HCT116 (cell line): ENCODE data around the gene FBXL7. TPM values are rescaled to one million over a fixed set of nuclear protein-coding genes. Genes with fewer than 3 reads are reported as not detected.

Experiments
- ATAC-seq: fragments of 200-7000 bp; cut with Tn5 transposase; 2 replicates; pipeline ENCODE4 v1.9.1; 2020; ENCODE audit warnings: mild to moderate bottlenecking, moderate library complexity
- BruUV-seq: library from RNA; stranded (reverse); fragments of 400-500 nt; replicated peaks from 2 replicates; lab custom pipeline; 2021; lab: Mats Ljungman, UMichigan
- CTCF ChIA-PET: fragments of 300-600 bp; sonication (Branson Sonifier 250); formaldehyde crosslinking; loops from one replicate; lab custom pipeline; 2021; ENCODE audit warnings: antibody characterized with exemption; lab: Charles Lee
- POLR2A ChIA-PET: fragments of 300-600, 350-600 bp; sonication (Branson Sonifier 250); formaldehyde crosslinking; loops from one replicate; lab custom pipeline; 2021; ENCODE audit warnings: antibody characterized with exemption; lab: Charles Lee
- RAD21 ChIA-PET, 2 experiments: fragments of 300-600 bp; sonication (Branson Sonifier 250); formaldehyde crosslinking; loops; one replicate each; lab custom pipeline; 2023; ENCODE audit warnings: low total read pairs in 2 of 2; ENCODE audit not compliant: uncharacterized antibody in 2 of 2, unreplicated experiment in 2 of 2, low non-redundant PET in 1 of 2; lab: Charles Lee
- DNase-seq: peaks from one replicate; pipeline ENCODE4 v3.0.0-alpha.2; 2010; ENCODE audit warnings: low read depth, low spot score
- H2AFZ ChIP-seq: fragments of 200-600 bp; shearing (Covaris generic), sonication (generic); 2 replicates; pipeline ENCODE4 v1.6.1; 2017; ENCODE audit warnings: low read depth, mixed run types, mixed read lengths, antibody characterized with exemption, low read length; ENCODE audit not compliant: poor library complexity, severe bottlenecking
- H3K27ac ChIP-seq: 2 replicates; pipeline ENCODE4 v1.5.1; 2012; ENCODE audit warnings: low read depth, low read length
- H3K27me3 ChIP-seq: fragments of 200-600 bp; sonication (generic); 2 replicates; pipeline ENCODE4 v1.6.1; 2016; ENCODE audit warnings: mixed run types, low read length, mixed read lengths; ENCODE audit not compliant: insufficient read depth
- H3K36me3 ChIP-seq, 2 experiments: fragments of 200-500 bp in 1 of 2; fragments of 200-600 bp in 1 of 2; sonication (Bioruptor generic) in 1 of 2; sonication (generic) in 1 of 2; 2 replicates each; pipeline versions ENCODE4 v1.5.1 to v1.6.1; 2014 to 2016; ENCODE audit warnings: low read length in 2 of 2, inconsistent platforms in 1 of 2, mixed read lengths in 1 of 2, mixed run types in 1 of 2; ENCODE audit not compliant: insufficient read depth in 2 of 2, control insufficient read depth in 1 of 2
- H3K4me1 ChIP-seq, 2 experiments: fragments of 200-600 bp in 1 of 2; sonication (generic) in 1 of 2; 2 replicates each; pipeline versions ENCODE4 v1.5.1 to v1.6.1; 2012 to 2017; ENCODE audit warnings: low read length in 2 of 2, inconsistent platforms in 1 of 2, mild to moderate bottlenecking in 1 of 2, mixed read lengths in 1 of 2, mixed run types in 1 of 2, moderate library complexity in 1 of 2; ENCODE audit not compliant: insufficient read depth in 2 of 2, control insufficient read depth in 1 of 2
- H3K4me2 ChIP-seq: fragments of 200-600 bp; sonication (generic); 2 replicates; pipeline ENCODE4 v1.6.1; 2017; ENCODE audit warnings: mixed run types, low read length, mixed read lengths
- H3K4me3 ChIP-seq, 2 experiments: fragments of 200-600 bp in 1 of 2; sonication (generic) in 1 of 2; replicated peaks in 1 of 2; 2 replicates each; pipeline ENCODE4 v1.5.1; 2011 to 2016; ENCODE audit warnings: low read length in 2 of 2, control low read depth in 1 of 2, low read depth in 1 of 2, mild to moderate bottlenecking in 1 of 2, mixed read lengths in 1 of 2, mixed run types in 1 of 2
- H3K79me2 ChIP-seq: fragments of 200-600 bp; sonication (generic); 2 replicates; pipeline ENCODE4 v1.6.1; 2017; ENCODE audit warnings: mild to moderate bottlenecking, mixed run types, low read length, moderate library complexity, mixed read lengths; ENCODE audit not compliant: insufficient read depth
- H3K9ac ChIP-seq: fragments of 200-600 bp; sonication (generic); 2 replicates; pipeline ENCODE4 v1.6.1; 2016; ENCODE audit warnings: low read length, mixed read lengths
- H3K9me2 ChIP-seq: fragments of 200-600 bp; sonication (generic), shearing (Covaris generic); 2 replicates; pipeline ENCODE4 v1.6.1; 2017; ENCODE audit warnings: mixed run types, mild to moderate bottlenecking, moderate library complexity; ENCODE audit not compliant: insufficient read depth
- H3K9me3 ChIP-seq, 2 experiments: fragments of 200-500 bp in 1 of 2; fragments of 200-600 bp in 1 of 2; sonication (Bioruptor generic) in 1 of 2; sonication (generic) in 1 of 2; 2 replicates each; pipeline ENCODE4 v1.6.1; 2014 to 2017; ENCODE audit warnings: low read length in 2 of 2, mixed read lengths in 2 of 2, inconsistent platforms in 1 of 2, low read depth in 1 of 2, mild to moderate bottlenecking in 1 of 2, mixed run types in 1 of 2, moderate library complexity in 1 of 2; ENCODE audit not compliant: control insufficient read depth in 1 of 2, insufficient read depth in 1 of 2
- H4K20me1 ChIP-seq: fragments of 200-600 bp; sonication (generic), shearing (Covaris generic); 2 replicates; pipeline ENCODE4 v1.6.1; 2017; ENCODE audit warnings: mixed run types, mild to moderate bottlenecking, moderate library complexity; ENCODE audit not compliant: insufficient read depth
- ATF3 ChIP-seq: IDR thresholded peaks from 2 replicates; pipeline ENCODE4 v1.6.1; 2012
- CBX3 ChIP-seq: IDR thresholded peaks from 2 replicates; pipeline ENCODE4 v1.6.1; 2012; ENCODE audit warnings: low read depth
- CTCF ChIP-seq, 3 experiments: fragments of 200-600 bp in 1 of 3; sonication (generic) in 1 of 3; IDR thresholded peaks in 2 of 3; conservative IDR thresholded peaks in 1 of 3; 2 replicates each; pipeline ENCODE4 v1.5.1; 2012 to 2017; ENCODE audit warnings: low read depth in 2 of 3, low read length in 2 of 3, antibody characterized with exemption in 1 of 3, borderline replicate concordance in 1 of 3, control low read depth in 1 of 3, mild to moderate bottlenecking in 1 of 3, mixed read lengths in 1 of 3, mixed run types in 1 of 3, moderate library complexity in 1 of 3; ENCODE audit not compliant: insufficient read depth in 1 of 3
- EGR1 ChIP-seq: IDR thresholded peaks from 2 replicates; pipeline ENCODE4 v1.6.1; 2012; ENCODE audit warnings: low read depth
- ELF1 ChIP-seq: IDR thresholded peaks from 2 replicates; pipeline ENCODE4 v1.6.1; 2012; ENCODE audit warnings: low read depth, borderline replicate concordance
- FOSL1 ChIP-seq: IDR thresholded peaks from 2 replicates; pipeline ENCODE4 v1.6.1; 2012; ENCODE audit warnings: low read depth
- JUND ChIP-seq: IDR thresholded peaks from 2 replicates; pipeline ENCODE4 v1.6.1; 2012
- POLR2A ChIP-seq: IDR thresholded peaks from 2 replicates; pipeline ENCODE4 v1.7.0; 2011; ENCODE audit warnings: borderline replicate concordance; ENCODE audit not compliant: insufficient read depth, insufficient read length; ENCODE audit errors: extremely low read depth
- POLR2AphosphoS5 ChIP-seq: IDR thresholded peaks from 2 replicates; pipeline ENCODE4 v1.6.1; 2011; ENCODE audit warnings: mild to moderate bottlenecking, low read depth, low read length, moderate library complexity
- RAD21 ChIP-seq: IDR thresholded peaks from 2 replicates; pipeline ENCODE4 v1.6.1; 2012; ENCODE audit warnings: low read depth, mild to moderate bottlenecking
- REST ChIP-seq: IDR thresholded peaks from 2 replicates; pipeline ENCODE4 v1.6.1; 2012; ENCODE audit warnings: low read depth
- SIN3A ChIP-seq: IDR thresholded peaks from 2 replicates; pipeline ENCODE4 v1.6.1; 2012; ENCODE audit warnings: low read depth
- SP1 ChIP-seq: IDR thresholded peaks from 2 replicates; pipeline ENCODE4 v1.6.1; 2012; ENCODE audit warnings: low read depth
- SRF ChIP-seq: IDR thresholded peaks from 2 replicates; pipeline ENCODE4 v1.6.1; 2012; ENCODE audit warnings: low read depth
- TCF7L2 ChIP-seq: IDR thresholded peaks from 2 replicates; pipeline ENCODE4 v1.7.0; 2011; ENCODE audit warnings: borderline replicate concordance, inconsistent platforms; ENCODE audit not compliant: insufficient read depth, insufficient read length; ENCODE audit errors: extremely low read depth
- YY1 ChIP-seq: IDR thresholded peaks from 2 replicates; pipeline ENCODE4 v1.6.1; 2011; ENCODE audit warnings: low read length, low read depth, moderate library complexity, mild to moderate bottlenecking; ENCODE audit not compliant: insufficient replicate concordance; ENCODE audit errors: extremely low read depth
- ZNF274 ChIP-seq: fragments of 200-500 bp; sonication (Bioruptor generic); IDR thresholded peaks from 2 replicates; pipeline ENCODE4 v1.6.1; 2014; ENCODE audit warnings: mild to moderate bottlenecking, low read depth, low read length, inconsistent platforms
- intact Hi-C: fragments of 100-400 bp; cut with micrococcal nuclease; formaldehyde crosslinking; loops from 2 replicates; pipeline ENCODE4 v1.10.0; 2022
- total RNA-seq: library from RNA; stranded (reverse); gene quantifications from one replicate; pipeline ENCODE4 v1.2.1, GENCODE V29; 2021; ENCODE audit not compliant: unreplicated experiment

The FBXL7 gene
- total RNA-seq, 1 experiment from 2014 or later, result 0.05 TPM

- TF ChIP-seq SRF (no peak), REST (no peak), POLR2A (no peak), EGR1 (no peak), TCF7L2 (no peak), SIN3A (no peak), FOSL1 (no peak)
These were observed 387.1 kb downstream of the FBXL7 start (continued) for GRCh38 chr5:15887093-15887492.

- no peak overlapping the region for H3K4me2 ChIP-seq
- ChIA-PET POLR2A (no interaction called here), CTCF (no interaction called here), RAD21 (no interaction called here)
- no peak overlapping the region for H3K27ac ChIP-seq
- intact Hi-C loops, result no loop called here
- no peaks in the 10 kb centered on the region for H3K27me3 ChIP-seq
- no peaks in the 10 kb centered on the region for H3K4me1 ChIP-seq
- H3K9ac ChIP-seq, result no peak overlapping the region
- no peaks in the 10 kb centered on the region for H3K36me3 ChIP-seq
- no peaks in the 10 kb centered on the region for H4K20me1 ChIP-seq
- H3K4me3 ChIP-seq, result no peak overlapping the region
- no peak overlapping the region for H2AFZ ChIP-seq
- no peaks in the 10 kb centered on the region for H3K79me2 ChIP-seq
- peaks cover 14 to 36% of the 10 kb centered on the region in 2 experiments; a peak in 2 of 4 replicates for H3K9me3 ChIP-seq
- BruUV-seq, result no TSS peak
- H3K9me2 ChIP-seq, result no peaks in the 10 kb centered on the region
- no peak for DNase-seq
- no peak for ATAC-seq
- TF ChIP-seq CTCF (IDR thresholded peaks at IDR 0.05 in 2 of 3, conservative IDR thresholded peaks at IDR 0.05 in 1 of 3; ENCODE audit: borderline replicate concordance in 1 of 3, insufficient read depth in 1 of 3, low read depth in 2 of 3, low read length in 2 of 3) (no peak), JUND (no peak), TCF7L2 (no peak), SIN3A (no peak), ELF1 (no peak), ATF3 (no peak), SP1 (no peak), CBX3 (no peak), REST (no peak), EGR1 (no peak), YY1 (no peak), POLR2AphosphoS5 (no peak), ZNF274 (no peak), RAD21 (no peak)
These were observed 389.0 kb downstream of the FBXL7 start for GRCh38 chr5:15889001-15889400.
